ENCODE data around the gene KIFAP3. TPM values are rescaled to one million over a fixed set of nuclear protein-coding genes. Genes with fewer than 3 reads are reported as not detected.
A peak's percentile ranks its signal among the peaks of the same experiment; 100 is the strongest.
"Not testable (repeated sequence)": the region's sequence is repeated elsewhere in the genome, so short reads cannot be mapped to it uniquely, and the experiment has no call there.

KIFAP3 gene
- 39.9 TPM for polyA plus RNA-seq (ENCODE audit: insufficient read length)

GRCh38 chr1:170074250-170075157 is at the start of gene KIFAP3:
Gene KIFAP3 (minus strand): TSS chr1:170074695. CDS start chr1:170074467, 228 bp downstream.
- peak; percentile 99 for DNase-seq

- no peak for DNase-seq
Measured at GRCh38 chr1:170122366-170122765, 47.9 kb upstream of the KIFAP3 start.

- no peak for DNase-seq
Measured at GRCh38 chr1:170114906-170115305, 40.4 kb upstream of the KIFAP3 start.

GRCh38 chr1:170113140-170113539 is 38.6 kb upstream of the KIFAP3 start:
- DNase-seq: not testable (repeated sequence)

- no peak for DNase-seq
Measured at GRCh38 chr1:170097449-170097948, 23.0 kb upstream of the KIFAP3 start.

- DNase-seq: no peak
Measured at GRCh38 chr1:170096806-170097340, 22.4 kb upstream of the KIFAP3 start.

- no peak for DNase-seq
Measured at GRCh38 chr1:170095976-170096748, 21.7 kb upstream of the KIFAP3 start.

- not testable (repeated sequence) for DNase-seq
Measured at GRCh38 chr1:170094697-170095616, 20.5 kb upstream of the KIFAP3 start.

- no peak for DNase-seq
Measured at GRCh38 chr1:170086399-170087032, 12.0 kb upstream of the KIFAP3 start.

- no peak for DNase-seq
Measured at GRCh38 chr1:170085091-170085490, 10.6 kb upstream of the KIFAP3 start.

GRCh38 chr1:170078610-170079189 is 4.2 kb upstream of the KIFAP3 start:
- DNase-seq: no peak

- no peak for DNase-seq
Measured at GRCh38 chr1:170077926-170078325, 3.4 kb upstream of the KIFAP3 start.

GRCh38 chr1:170076952-170077351 is 2.5 kb upstream of the KIFAP3 start:
- DNase-seq: not testable (repeated sequence)

GRCh38 chr1:170076199-170076598 is 1.7 kb upstream of the KIFAP3 start:
- DNase-seq: no peak

GRCh38 chr1:170075186-170075585 is 691 bp upstream of the KIFAP3 start:
- DNase-seq: no peak

GRCh38 chr1:170073893-170074249 is 624 bp downstream of the KIFAP3 start:
- DNase-seq: no peak

- DNase-seq: no peak
Measured at GRCh38 chr1:170071378-170071777, 3.1 kb downstream of the KIFAP3 start.

GRCh38 chr1:170068923-170069322 is 5.6 kb downstream of the KIFAP3 start:
- no peak for DNase-seq

GRCh38 chr1:170067253-170067819 is 7.2 kb downstream of the KIFAP3 start:
- DNase-seq: no peak

- no peak for DNase-seq
Measured at GRCh38 chr1:170064821-170065220, 9.7 kb downstream of the KIFAP3 start.
